ENCODE data around the gene CDHR2. TPM values are rescaled to one million over a fixed set of nuclear protein-coding genes. Genes with fewer than 3 reads are reported as not detected.

CDHR2 gene
- total and polyA plus RNA-seq, 4 experiments from 2014 or later: 2.9 TPM; not detected in 2

DNA sequence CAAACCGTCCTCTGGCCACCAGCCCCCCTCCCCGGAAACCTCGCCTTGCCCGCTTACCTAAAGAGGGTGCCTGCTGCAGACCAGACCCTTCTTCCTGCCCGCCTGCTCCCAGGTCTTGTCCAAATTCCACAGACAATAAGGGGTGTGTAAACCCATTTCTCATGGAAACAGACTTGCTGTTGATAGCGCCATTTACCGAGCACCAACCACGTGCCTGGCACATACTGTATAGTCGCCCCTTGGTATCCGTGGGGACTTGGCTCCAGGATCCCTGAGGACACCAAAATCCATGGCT is 25.1 kb downstream of the CDHR2 start:
- CTCF ChIA-PET (ENCODE audit: partially characterized antibody): interaction anchor here (0.8 to 3.9 kb wide), 17 partner anchors 8 to 385 kb away, joined by 3 to 28 read pairs (median 5); partner anchors contain the start of gene CLTB
- Mint-ChIP-seq H3K27me3 (peaks cover 3 to 9% of the 10 kb centered on the region in 2 donors), H3K36me3 (no peaks in the 10 kb centered on the region), H3K4me1 (peaks cover 4 to 16% (median 8%) of the 10 kb centered on the region in 4 donors), H3K9me3 (no peaks in the 10 kb centered on the region), H3K27ac (no peak overlapping the region), H3K4me3 (no peak overlapping the region)
- no peaks in the 10 kb centered on the region for H3K9me3 ChIP-seq (ENCODE audit: control insufficient read depth in 1 of 2, low read length in 2 of 2)
- POLR2A ChIA-PET (ENCODE audit: partially characterized antibody): interaction anchor here (1.0 to 2.9 kb wide), 4 partner anchors 31 to 158 kb away, joined by 4 to 23 read pairs (median 8); partner anchors contain the start of genes CLTB and RNF44
- no peaks in the 10 kb centered on the region for H3K27me3 ChIP-seq (ENCODE audit: insufficient read depth, low read length)
- H3K36me3 ChIP-seq (ENCODE audit: insufficient read depth, low read length): no peaks in the 10 kb centered on the region
- DNase-seq: no peak
- H3K4me3 ChIP-seq (ENCODE audit: low read length in 2 of 2): no peak overlapping the region
- peaks cover 6% of the 10 kb centered on the region for H3K4me1 ChIP-seq (ENCODE audit: insufficient read depth, low read length)
- intact Hi-C loops (cut with micrococcal nuclease): loop anchor here (1.0 to 2.0 kb wide), 4 partner anchors 23 to 158 kb away; partner anchors contain the start of genes CLTB and RNF44
- no peak overlapping the region for H3K27ac ChIP-seq (ENCODE audit: low read depth, low read length)

DNA sequence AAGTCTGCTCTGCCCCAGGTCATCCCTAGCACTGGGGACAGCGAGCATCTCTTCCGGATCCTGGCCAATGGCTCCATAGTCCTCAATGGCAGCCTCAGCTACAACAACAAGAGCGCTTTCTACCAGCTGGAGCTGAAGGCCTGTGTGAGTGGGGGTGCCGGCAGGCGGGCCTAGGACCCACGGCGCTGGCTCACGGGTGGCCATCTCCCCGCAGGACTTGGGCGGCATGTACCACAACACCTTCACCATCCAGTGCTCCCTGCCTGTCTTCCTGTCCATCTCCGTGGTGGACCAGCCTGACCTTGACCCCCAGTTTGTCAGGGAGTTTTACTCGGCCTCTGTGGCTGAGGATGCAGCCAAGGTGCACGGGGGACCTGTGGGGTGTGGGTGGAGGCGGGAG is 25.9 kb downstream of the CDHR2 start:
- H3K27ac ChIP-seq (ENCODE audit: low read depth, low read length): no peak overlapping the region
- no peak for DNase-seq
- Mint-ChIP-seq H3K4me1 (peaks cover 4 to 16% (median 8%) of the 10 kb centered on the region in 4 donors), H3K36me3 (no peaks in the 10 kb centered on the region), H3K27ac (no peak overlapping the region), H3K4me3 (no peak overlapping the region), H3K27me3 (peaks cover 3 to 6% of the 10 kb centered on the region in 2 donors), H3K9me3 (no peaks in the 10 kb centered on the region)
- H3K36me3 ChIP-seq (ENCODE audit: insufficient read depth, low read length): no peaks in the 10 kb centered on the region
- no peak overlapping the region for H3K4me3 ChIP-seq (ENCODE audit: low read length in 2 of 2)
- intact Hi-C loops (cut with micrococcal nuclease): loop anchor here (2.0 kb wide), 1 partner anchor 38 kb away; the partner anchor contains the start of gene RNF44
- H3K4me1 ChIP-seq (ENCODE audit: insufficient read depth, low read length): peaks cover 6% of the 10 kb centered on the region
- H3K27me3 ChIP-seq (ENCODE audit: insufficient read depth, low read length): no peaks in the 10 kb centered on the region
- no peaks in the 10 kb centered on the region for H3K9me3 ChIP-seq (ENCODE audit: control insufficient read depth in 1 of 2, low read length in 2 of 2)
- ChIA-PET CTCF (ENCODE audit: partially characterized antibody) (interaction anchor here (0.9 to 5.5 kb wide), 9 partner anchors 12 to 159 kb away, joined by 3 to 34 read pairs (median 5); partner anchors contain the start of gene CLTB), POLR2A (ENCODE audit: partially characterized antibody) (interaction anchor here (0.8 kb wide), 1 partner anchor 38 kb away, joined by 3 read pairs; the partner anchor contains the start of gene RNF44)

DNA sequence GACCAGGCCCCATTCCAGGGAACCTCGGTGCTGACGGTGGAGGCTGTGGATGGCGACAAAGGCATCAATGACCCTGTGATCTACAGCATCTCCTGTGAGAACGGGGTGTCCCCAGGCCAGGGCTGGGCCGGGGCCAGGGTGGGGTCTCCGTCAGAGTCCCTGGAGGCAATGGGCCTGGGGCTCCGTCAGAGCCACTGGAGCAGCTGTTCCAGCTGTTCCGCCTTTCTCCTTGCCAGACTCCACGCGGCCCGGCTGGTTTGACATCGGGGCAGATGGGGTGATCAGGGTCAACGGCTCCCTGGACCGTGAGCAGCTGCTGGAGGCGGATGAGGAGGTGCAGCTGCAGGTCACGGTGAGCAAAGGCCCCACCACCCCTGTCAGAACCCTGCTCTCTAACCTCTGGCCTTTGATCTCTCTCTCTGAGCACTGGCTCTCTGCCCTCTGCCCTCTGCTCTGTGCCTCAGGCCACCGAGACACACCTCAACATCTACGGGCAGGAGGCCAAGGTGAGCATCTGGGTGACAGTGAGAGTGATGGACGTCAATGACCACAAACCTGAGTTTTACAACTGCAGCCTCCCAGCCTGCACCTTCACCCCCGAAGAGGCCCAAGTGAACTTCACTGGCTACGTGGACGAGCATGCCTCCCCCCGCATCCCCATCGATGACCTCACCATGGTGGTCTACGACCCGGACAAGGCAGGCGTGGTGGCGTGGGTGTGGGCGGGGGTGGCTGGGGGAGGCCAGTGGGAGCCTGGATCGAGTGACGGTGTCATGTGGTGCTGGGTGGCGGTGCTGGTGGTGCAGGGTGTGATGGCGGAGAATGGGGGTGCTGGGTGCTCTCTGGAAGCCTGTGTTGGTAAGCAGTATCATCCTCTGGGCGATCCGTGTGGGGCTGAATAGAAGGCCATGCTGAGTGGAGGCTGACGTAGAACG is 26.6 kb downstream of the CDHR2 start:
- Mint-ChIP-seq H3K27me3 (peaks cover 3 to 6% of the 10 kb centered on the region in 2 donors), H3K9me3 (no peaks in the 10 kb centered on the region), H3K27ac (peak overlapping the region in 1 of 7 donors; percentile 17), H3K36me3 (no peaks in the 10 kb centered on the region), H3K4me1 (peaks cover 4 to 16% (median 8%) of the 10 kb centered on the region in 4 donors), H3K4me3 (no peak overlapping the region)
- intact Hi-C loops (cut with micrococcal nuclease): loop anchor here (2.0 kb wide), 1 partner anchor 39 kb away; the partner anchor contains the start of gene RNF44
- H3K36me3 ChIP-seq (ENCODE audit: insufficient read depth, low read length): no peaks in the 10 kb centered on the region
- no peaks in the 10 kb centered on the region for H3K27me3 ChIP-seq (ENCODE audit: insufficient read depth, low read length)
- H3K27ac ChIP-seq (ENCODE audit: low read depth, low read length): no peak overlapping the region
- ChIA-PET POLR2A (ENCODE audit: partially characterized antibody) (interaction anchor here (0.8 kb wide), 1 partner anchor 39 kb away, joined by 3 read pairs; the partner anchor contains the start of gene RNF44), CTCF (ENCODE audit: partially characterized antibody) (interaction anchor here (0.9 to 5.5 kb wide), 6 partner anchors 17 to 160 kb away, joined by 3 to 34 read pairs (median 16); partner anchors contain the start of gene CLTB)
- no peaks in the 10 kb centered on the region for H3K9me3 ChIP-seq (ENCODE audit: control insufficient read depth in 1 of 2, low read length in 2 of 2)
- no peak for DNase-seq
- no peak overlapping the region for H3K4me3 ChIP-seq (ENCODE audit: low read length in 2 of 2)
- peaks cover 6% of the 10 kb centered on the region for H3K4me1 ChIP-seq (ENCODE audit: insufficient read depth, low read length)

DNA sequence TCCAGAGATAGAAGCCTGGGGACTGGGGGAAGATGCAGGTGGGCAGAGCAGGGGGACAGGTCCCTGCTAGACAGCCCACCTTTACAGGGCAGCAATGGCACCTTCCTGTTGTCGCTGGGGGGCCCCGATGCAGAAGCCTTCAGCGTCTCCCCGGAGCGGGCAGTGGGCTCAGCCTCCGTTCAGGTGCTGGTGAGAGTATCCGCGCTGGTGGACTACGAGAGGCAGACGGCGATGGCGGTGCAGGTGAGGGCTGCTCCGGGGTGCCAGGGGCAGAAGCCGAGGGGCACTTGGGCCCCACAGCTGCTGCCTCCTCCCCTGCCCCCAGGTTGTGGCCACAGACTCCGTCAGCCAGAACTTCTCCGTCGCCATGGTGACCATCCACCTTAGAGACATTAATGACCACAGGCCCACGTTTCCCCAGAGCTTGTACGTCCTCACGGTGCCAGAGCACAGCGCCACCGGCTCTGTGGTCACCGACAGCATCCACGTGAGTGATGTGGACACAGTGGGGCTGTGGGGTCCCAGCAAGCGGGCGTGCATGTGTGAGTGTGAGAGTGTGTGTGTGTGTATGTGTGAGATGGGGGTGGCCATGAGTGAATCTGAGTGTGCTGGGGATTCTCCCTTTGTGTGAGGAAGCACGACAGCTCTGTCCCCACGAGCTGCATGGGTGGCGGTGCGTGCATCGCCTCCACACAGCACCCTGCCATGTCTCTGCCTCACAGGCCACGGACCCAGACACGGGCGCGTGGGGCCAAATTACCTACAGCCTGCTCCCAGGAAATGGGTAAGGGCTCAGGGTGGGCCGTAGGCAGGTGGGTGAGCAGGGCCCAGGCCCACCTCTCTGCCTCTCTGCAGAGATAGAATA is 28.4 kb downstream of the CDHR2 start:
- peak overlapping the region in 2 of 7 donors; percentile 7 to 75 for H3K27ac Mint-ChIP-seq
- Histone ChIP-seq H3K27me3 (ENCODE audit: insufficient read depth, low read length) (no peaks in the 10 kb centered on the region), H3K27ac (ENCODE audit: low read depth, low read length) (no peak overlapping the region), H3K4me1 (ENCODE audit: insufficient read depth, low read length) (peaks cover 6% of the 10 kb centered on the region), H3K9me3 (ENCODE audit: control insufficient read depth in 1 of 2, low read length in 2 of 2) (no peaks in the 10 kb centered on the region), H3K4me3 (ENCODE audit: low read length in 2 of 2) (no peak overlapping the region), H3K36me3 (ENCODE audit: insufficient read depth, low read length) (no peaks in the 10 kb centered on the region)
- no peaks in the 10 kb centered on the region for H3K36me3 Mint-ChIP-seq
- H3K4me3 Mint-ChIP-seq: no peak overlapping the region
- POLR2A ChIA-PET (ENCODE audit: partially characterized antibody): interaction anchor here (0.8 to 1.5 kb wide), 3 partner anchors 34 to 161 kb away, joined by 3 to 4 read pairs (median 3); partner anchors contain the start of genes CLTB and RNF44
- peaks cover 4 to 16% (median 8%) of the 10 kb centered on the region in 4 donors for H3K4me1 Mint-ChIP-seq
- H3K9me3 Mint-ChIP-seq: no peaks in the 10 kb centered on the region
- DNase-seq: no peak
- CTCF ChIA-PET (ENCODE audit: partially characterized antibody): interaction anchor here (1.3 to 5.5 kb wide), 5 partner anchors 13 to 162 kb away, joined by 3 to 34 read pairs (median 7); partner anchors contain the start of genes CLTB and FAF2
- H3K27me3 Mint-ChIP-seq: peaks cover 2 to 4% of the 10 kb centered on the region in 2 donors
- intact Hi-C loops (cut with micrococcal nuclease): loop anchor here (1.0 kb wide), 1 partner anchor 161 kb away; the partner anchor contains the start of gene CLTB

DNA sequence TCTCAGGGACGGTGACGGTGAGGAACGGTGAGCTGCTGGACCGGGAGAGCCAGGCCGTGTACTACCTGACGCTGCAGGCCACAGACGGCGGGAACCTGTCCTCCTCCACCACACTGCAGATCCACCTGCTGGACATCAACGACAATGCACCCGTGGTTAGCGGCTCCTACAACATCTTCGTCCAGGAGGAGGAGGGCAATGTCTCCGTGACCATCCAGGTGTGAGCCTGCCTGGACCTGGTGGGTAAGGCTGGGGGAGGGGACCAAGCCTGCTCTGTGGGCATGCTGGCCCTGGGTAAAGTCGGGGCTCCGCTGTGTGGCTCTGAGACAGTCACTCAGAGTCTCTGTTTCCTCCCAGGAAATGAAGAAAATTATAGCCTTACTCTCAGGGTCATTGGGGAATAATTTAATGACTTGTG is 29.3 kb downstream of the CDHR2 start:
- intact Hi-C loops (cut with micrococcal nuclease): loop anchor here (1.0 kb wide), 1 partner anchor 162 kb away; the partner anchor contains the start of gene CLTB

DNA sequence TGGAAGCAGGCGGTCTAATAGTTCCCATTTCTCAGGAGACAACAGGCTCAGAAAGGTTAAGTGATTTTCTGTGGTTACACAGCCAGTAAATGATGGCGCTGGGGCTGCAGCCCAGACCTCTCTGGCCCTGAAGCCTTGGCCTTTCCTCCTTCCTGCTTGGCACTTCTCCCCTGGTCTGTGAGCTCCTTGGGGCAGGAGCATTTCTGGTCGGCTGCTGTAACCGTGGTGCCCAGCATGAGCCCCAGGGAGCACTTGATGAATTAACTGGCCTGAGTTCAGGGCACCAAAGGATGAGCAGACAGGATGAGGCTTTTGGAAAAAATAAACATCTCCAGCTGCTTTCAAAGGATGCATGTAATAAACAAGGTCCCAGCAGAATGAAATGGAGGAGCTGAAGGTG is 30.2 kb downstream of the CDHR2 start:
- no peak overlapping the region for H3K27ac ChIP-seq (ENCODE audit: low read depth, low read length)
- DNase-seq: no peak
- Mint-ChIP-seq H3K36me3 (no peaks in the 10 kb centered on the region), H3K27me3 (peaks cover 0 to 2% of the 10 kb centered on the region in 2 donors), H3K4me3 (no peak overlapping the region), H3K9me3 (peaks cover 0 to 10% (median 0%) of the 10 kb centered on the region in 8 donors), H3K4me1 (peaks cover 2 to 8% (median 2%) of the 10 kb centered on the region in 4 donors), H3K27ac (no peak overlapping the region)
- H3K36me3 ChIP-seq (ENCODE audit: insufficient read depth, low read length): no peaks in the 10 kb centered on the region
- H3K9me3 ChIP-seq (ENCODE audit: control insufficient read depth in 1 of 2, low read length in 2 of 2): no peaks in the 10 kb centered on the region
- no peak overlapping the region for H3K4me3 ChIP-seq (ENCODE audit: low read length in 2 of 2)
- no peaks in the 10 kb centered on the region for H3K27me3 ChIP-seq (ENCODE audit: insufficient read depth, low read length)
- H3K4me1 ChIP-seq (ENCODE audit: insufficient read depth, low read length): no peaks in the 10 kb centered on the region
- ChIA-PET POLR2A (ENCODE audit: partially characterized antibody) (interaction anchor here (1.5 kb wide), 1 partner anchor 42 kb away, joined by 4 read pairs; the partner anchor contains the start of gene RNF44), CTCF (ENCODE audit: partially characterized antibody) (interaction anchor here (0.8 to 5.5 kb wide), 7 partner anchors 17 to 852 kb away, joined by 3 to 34 read pairs (median 5); partner anchors contain the start of genes CLTB and FAF2)
- intact Hi-C loops (cut with micrococcal nuclease): no loop called here

More for the DNA sequence above, 29.3 kb downstream of the CDHR2 start:
- peaks cover 0 to 2% (median 0%) of the 10 kb centered on the region in 8 donors for H3K9me3 Mint-ChIP-seq
- no peak overlapping the region for H3K4me3 Mint-ChIP-seq
- H3K27me3 ChIP-seq (ENCODE audit: insufficient read depth, low read length): no peaks in the 10 kb centered on the region
- no peak overlapping the region for H3K27ac ChIP-seq (ENCODE audit: low read depth, low read length)
- no peaks in the 10 kb centered on the region for H3K9me3 ChIP-seq (ENCODE audit: control insufficient read depth in 1 of 2, low read length in 2 of 2)
- no peak overlapping the region for H3K4me3 ChIP-seq (ENCODE audit: low read length in 2 of 2)
- H3K36me3 ChIP-seq (ENCODE audit: insufficient read depth, low read length): no peaks in the 10 kb centered on the region
- no peaks in the 10 kb centered on the region for H3K36me3 Mint-ChIP-seq
- CTCF ChIA-PET (ENCODE audit: partially characterized antibody): interaction anchor here (0.8 to 5.5 kb wide), 9 partner anchors 12 to 851 kb away, joined by 3 to 34 read pairs (median 3); partner anchors contain the start of genes CLTB and FAF2
- POLR2A ChIA-PET (ENCODE audit: partially characterized antibody): interaction anchor here (0.8 to 1.5 kb wide), 3 partner anchors 35 to 162 kb away, joined by 3 to 4 read pairs (median 3); partner anchors contain the start of genes CLTB and RNF44
- H3K27me3 Mint-ChIP-seq: peaks cover 0 to 6% of the 10 kb centered on the region in 2 donors
- peak overlapping the region in 2 of 7 donors; percentile 23 to 69 for H3K27ac Mint-ChIP-seq
- peak in 4 of 5 donors; percentile 42 to 52 (median 46) for DNase-seq
- peaks cover 4 to 12% (median 8%) of the 10 kb centered on the region in 4 donors for H3K4me1 Mint-ChIP-seq
- H3K4me1 ChIP-seq (ENCODE audit: insufficient read depth, low read length): peaks cover 6% of the 10 kb centered on the region

All from CD4-positive, alpha-beta memory T cell (primary cell).